ENCODE measurements around the gene PRR12.

DNA sequence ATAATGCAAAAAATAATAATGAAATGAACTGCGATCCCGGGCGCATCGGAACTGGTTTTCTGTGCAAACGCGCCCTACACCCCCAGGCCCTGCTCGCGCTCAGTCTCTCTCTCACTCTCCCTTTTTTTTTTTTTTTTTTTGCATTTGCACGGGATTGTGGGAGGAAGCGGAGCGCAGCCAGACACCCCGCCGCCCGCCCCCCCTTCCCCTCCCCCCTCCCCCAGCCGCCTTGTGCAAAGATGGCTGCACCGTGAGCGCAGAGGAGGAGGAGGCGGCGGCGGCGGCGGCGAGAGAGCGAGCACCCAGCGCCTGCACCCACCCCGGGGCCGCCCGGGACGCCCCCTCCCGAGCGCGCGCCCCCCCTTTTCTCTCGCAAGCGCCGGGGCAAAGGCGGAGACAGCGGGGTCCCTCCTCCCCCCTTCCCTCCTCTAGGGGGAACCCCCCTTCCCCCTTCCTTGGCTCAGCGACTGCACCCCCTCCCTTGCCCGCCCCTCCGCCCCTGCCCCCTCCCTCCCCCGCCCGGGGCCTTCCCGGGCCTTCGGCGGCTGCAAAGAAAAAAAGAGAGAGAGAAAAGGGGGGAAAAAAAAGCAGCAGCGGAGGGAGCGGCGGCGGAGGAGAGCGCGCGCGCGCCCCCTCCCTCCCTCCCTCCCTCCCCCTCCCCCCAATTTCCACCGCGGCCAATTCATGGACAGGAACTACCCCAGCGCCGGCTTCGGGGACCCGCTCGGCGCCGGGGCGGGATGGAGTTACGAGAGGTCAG lies at the start of gene PRR12:
- no peak for TF ChIP-seq EZH2 (IDR thresholded peaks at IDR 0.05; ENCODE audit: borderline replicate concordance, low read depth, low read length, severe bottlenecking)
- TF ChIP-seq, protein P1, sequence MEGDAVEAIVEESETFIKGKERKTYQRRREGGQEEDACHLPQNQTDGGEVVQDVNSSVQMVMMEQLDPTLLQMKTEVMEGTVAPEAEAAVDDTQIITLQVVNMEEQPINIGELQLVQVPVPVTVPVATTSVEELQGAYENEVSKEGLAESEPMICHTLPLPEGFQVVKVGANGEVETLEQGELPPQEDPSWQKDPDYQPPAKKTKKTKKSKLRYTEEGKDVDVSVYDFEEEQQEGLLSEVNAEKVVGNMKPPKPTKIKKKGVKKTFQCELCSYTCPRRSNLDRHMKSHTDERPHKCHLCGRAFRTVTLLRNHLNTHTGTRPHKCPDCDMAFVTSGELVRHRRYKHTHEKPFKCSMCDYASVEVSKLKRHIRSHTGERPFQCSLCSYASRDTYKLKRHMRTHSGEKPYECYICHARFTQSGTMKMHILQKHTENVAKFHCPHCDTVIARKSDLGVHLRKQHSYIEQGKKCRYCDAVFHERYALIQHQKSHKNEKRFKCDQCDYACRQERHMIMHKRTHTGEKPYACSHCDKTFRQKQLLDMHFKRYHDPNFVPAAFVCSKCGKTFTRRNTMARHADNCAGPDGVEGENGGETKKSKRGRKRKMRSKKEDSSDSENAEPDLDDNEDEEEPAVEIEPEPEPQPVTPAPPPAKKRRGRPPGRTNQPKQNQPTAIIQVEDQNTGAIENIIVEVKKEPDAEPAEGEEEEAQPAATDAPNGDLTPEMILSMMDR (IDR thresholded peaks at IDR 0.05; ENCODE audit: borderline replicate concordance, extremely low read depth, low read length, poor library complexity, severe bottlenecking), result no peak
